Measurements from ENCODE around the gene LKAAEAR1. TPM values are rescaled to one million over a fixed set of nuclear protein-coding genes. Genes with fewer than 3 reads are reported as not detected.

The LKAAEAR1 gene
- total RNA-seq, 1 donor: 0.72 TPM

DNA sequence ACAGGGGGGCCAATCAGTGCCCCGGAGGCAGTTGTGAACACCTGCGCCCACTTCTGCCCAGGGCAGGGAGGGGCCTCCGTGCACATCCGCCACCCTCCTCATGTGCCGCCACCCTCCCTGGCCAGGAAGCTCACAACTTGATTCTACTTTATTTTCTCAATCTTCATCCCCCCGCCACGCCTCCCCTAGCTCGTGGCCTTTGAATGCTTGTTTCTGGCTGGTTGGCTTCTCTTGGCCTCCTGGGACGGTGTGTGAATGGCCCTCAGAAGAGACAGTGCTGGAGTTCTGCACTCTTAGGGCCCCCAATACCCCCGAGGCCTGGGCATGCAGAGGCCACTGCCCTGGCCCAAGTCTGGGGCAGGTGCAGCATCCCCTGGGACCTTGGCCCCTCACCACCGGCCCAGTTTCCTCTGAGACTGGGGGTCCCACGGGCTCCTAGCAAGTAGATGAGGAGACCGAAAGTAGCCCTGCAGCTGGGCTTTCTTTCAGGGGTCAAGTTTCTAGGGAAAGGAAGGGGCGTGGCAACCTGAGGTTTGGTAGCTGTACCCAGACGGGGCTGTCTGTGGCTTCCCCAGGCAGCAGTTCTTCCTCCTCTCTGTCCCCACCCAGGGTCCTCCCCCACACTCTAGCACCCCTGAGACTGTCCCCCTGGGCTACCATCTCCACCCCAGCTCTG lies 6.2 kb downstream of the LKAAEAR1 start:
- peak overlapping the region; percentile 75 for H3K4me2 ChIP-seq (ENCODE audit: insufficient read depth, low read length)
- peaks cover 5% of the 10 kb centered on the region for H3K27me3 ChIP-seq (ENCODE audit: insufficient read depth, low read length)
- H3K36me3 ChIP-seq (ENCODE audit: insufficient read depth, low read length): no peaks in the 10 kb centered on the region
- H3K4me1 ChIP-seq (ENCODE audit: insufficient read depth, low read length): peaks cover 15% of the 10 kb centered on the region
- H3K79me2 ChIP-seq (ENCODE audit: insufficient read depth, low read length): no peaks in the 10 kb centered on the region
- H3K27ac ChIP-seq (ENCODE audit: low read depth, low read length): no peak overlapping the region
- no peak overlapping the region for H2AFZ ChIP-seq (ENCODE audit: low read length)
- TF ChIP-seq, protein P1, sequence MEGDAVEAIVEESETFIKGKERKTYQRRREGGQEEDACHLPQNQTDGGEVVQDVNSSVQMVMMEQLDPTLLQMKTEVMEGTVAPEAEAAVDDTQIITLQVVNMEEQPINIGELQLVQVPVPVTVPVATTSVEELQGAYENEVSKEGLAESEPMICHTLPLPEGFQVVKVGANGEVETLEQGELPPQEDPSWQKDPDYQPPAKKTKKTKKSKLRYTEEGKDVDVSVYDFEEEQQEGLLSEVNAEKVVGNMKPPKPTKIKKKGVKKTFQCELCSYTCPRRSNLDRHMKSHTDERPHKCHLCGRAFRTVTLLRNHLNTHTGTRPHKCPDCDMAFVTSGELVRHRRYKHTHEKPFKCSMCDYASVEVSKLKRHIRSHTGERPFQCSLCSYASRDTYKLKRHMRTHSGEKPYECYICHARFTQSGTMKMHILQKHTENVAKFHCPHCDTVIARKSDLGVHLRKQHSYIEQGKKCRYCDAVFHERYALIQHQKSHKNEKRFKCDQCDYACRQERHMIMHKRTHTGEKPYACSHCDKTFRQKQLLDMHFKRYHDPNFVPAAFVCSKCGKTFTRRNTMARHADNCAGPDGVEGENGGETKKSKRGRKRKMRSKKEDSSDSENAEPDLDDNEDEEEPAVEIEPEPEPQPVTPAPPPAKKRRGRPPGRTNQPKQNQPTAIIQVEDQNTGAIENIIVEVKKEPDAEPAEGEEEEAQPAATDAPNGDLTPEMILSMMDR (IDR thresholded peaks at IDR 0.05; ENCODE audit: extremely low read depth, low read depth, low read length): no peak
- H4K20me1 ChIP-seq (ENCODE audit: insufficient read depth, low read length): peaks cover 11% of the 10 kb centered on the region
- no peak overlapping the region for H3K4me3 ChIP-seq (ENCODE audit: insufficient read depth, low read length)
- DNase-seq (ENCODE audit: insufficient read length, low spot score, missing footprints): no peak
- H3K9me3 ChIP-seq (ENCODE audit: low read depth, low read length): no peaks in the 10 kb centered on the region

DNA sequence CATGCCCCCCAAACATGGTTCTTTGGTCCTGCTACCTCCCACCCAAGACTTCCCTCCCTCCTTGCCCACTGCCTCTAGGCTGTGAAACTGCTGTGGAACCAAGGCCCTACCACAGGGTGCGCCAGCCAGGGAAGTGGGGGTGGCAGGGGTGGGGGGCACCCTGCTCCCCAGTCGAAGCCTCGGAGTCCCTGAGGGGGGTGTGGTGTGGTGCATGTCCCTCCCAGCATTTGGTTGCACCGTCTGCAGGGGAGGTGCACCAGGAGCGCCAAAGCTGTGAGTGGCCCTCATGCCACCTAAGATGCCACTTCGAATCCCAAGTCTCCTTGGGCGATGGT lies 6.7 kb downstream of the LKAAEAR1 start:
- H3K4me2 ChIP-seq (ENCODE audit: insufficient read depth, low read length): no peak overlapping the region
- H3K4me3 ChIP-seq (ENCODE audit: insufficient read depth, low read length): no peak overlapping the region
- DNase-seq (ENCODE audit: insufficient read length, low spot score, missing footprints): no peak
- H3K4me1 ChIP-seq (ENCODE audit: insufficient read depth, low read length): peaks cover 15% of the 10 kb centered on the region
- H2AFZ ChIP-seq (ENCODE audit: low read length): no peak overlapping the region
- H3K36me3 ChIP-seq (ENCODE audit: insufficient read depth, low read length): no peaks in the 10 kb centered on the region
- TF ChIP-seq, protein P1 (IDR thresholded peaks at IDR 0.05; ENCODE audit: extremely low read depth, low read depth, low read length): no peak
- H3K9me3 ChIP-seq (ENCODE audit: low read depth, low read length): no peaks in the 10 kb centered on the region
- H3K79me2 ChIP-seq (ENCODE audit: insufficient read depth, low read length): no peaks in the 10 kb centered on the region
- H3K27ac ChIP-seq (ENCODE audit: low read depth, low read length): no peak overlapping the region
- peaks cover 5% of the 10 kb centered on the region for H3K27me3 ChIP-seq (ENCODE audit: insufficient read depth, low read length)
- H4K20me1 ChIP-seq (ENCODE audit: insufficient read depth, low read length): peaks cover 11% of the 10 kb centered on the region

DNA sequence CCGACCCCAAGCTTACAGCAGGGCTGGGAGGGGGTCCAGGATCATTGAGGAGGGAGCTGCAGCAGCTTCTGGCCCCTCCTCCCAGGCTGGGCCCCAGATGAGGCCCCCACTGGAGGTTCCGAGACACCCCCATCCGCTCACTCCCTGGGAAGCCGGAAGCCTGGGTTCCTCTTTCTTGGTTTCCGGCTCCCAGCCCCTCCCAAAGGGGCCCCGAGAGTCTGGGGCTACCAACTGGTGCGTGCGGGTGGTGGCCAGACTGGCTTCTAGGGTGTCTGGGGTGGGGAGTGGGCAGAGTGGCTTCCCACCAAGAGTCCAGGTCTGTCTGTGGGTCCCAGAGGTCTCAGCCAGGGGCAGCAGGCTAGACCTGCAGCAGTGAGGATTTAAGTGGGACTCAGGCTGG lies 7.1 kb downstream of the LKAAEAR1 start:
- DNase-seq (ENCODE audit: insufficient read length, low spot score, missing footprints): no peak
- H3K4me3 ChIP-seq (ENCODE audit: insufficient read depth, low read length): no peak overlapping the region
- TF ChIP-seq, protein P1 (IDR thresholded peaks at IDR 0.05; ENCODE audit: extremely low read depth, low read depth, low read length): no peak
- H3K27ac ChIP-seq (ENCODE audit: low read depth, low read length): no peak overlapping the region
- no peak overlapping the region for H3K4me2 ChIP-seq (ENCODE audit: insufficient read depth, low read length)
- H3K9me3 ChIP-seq (ENCODE audit: low read depth, low read length): no peaks in the 10 kb centered on the region
- peaks cover 15% of the 10 kb centered on the region for H3K4me1 ChIP-seq (ENCODE audit: insufficient read depth, low read length)
- peaks cover 2% of the 10 kb centered on the region for H3K27me3 ChIP-seq (ENCODE audit: insufficient read depth, low read length)
- no peaks in the 10 kb centered on the region for H3K79me2 ChIP-seq (ENCODE audit: insufficient read depth, low read length)
- no peaks in the 10 kb centered on the region for H3K36me3 ChIP-seq (ENCODE audit: insufficient read depth, low read length)
- no peak overlapping the region for H2AFZ ChIP-seq (ENCODE audit: low read length)
- peaks cover 11% of the 10 kb centered on the region for H4K20me1 ChIP-seq (ENCODE audit: insufficient read depth, low read length)

DNA sequence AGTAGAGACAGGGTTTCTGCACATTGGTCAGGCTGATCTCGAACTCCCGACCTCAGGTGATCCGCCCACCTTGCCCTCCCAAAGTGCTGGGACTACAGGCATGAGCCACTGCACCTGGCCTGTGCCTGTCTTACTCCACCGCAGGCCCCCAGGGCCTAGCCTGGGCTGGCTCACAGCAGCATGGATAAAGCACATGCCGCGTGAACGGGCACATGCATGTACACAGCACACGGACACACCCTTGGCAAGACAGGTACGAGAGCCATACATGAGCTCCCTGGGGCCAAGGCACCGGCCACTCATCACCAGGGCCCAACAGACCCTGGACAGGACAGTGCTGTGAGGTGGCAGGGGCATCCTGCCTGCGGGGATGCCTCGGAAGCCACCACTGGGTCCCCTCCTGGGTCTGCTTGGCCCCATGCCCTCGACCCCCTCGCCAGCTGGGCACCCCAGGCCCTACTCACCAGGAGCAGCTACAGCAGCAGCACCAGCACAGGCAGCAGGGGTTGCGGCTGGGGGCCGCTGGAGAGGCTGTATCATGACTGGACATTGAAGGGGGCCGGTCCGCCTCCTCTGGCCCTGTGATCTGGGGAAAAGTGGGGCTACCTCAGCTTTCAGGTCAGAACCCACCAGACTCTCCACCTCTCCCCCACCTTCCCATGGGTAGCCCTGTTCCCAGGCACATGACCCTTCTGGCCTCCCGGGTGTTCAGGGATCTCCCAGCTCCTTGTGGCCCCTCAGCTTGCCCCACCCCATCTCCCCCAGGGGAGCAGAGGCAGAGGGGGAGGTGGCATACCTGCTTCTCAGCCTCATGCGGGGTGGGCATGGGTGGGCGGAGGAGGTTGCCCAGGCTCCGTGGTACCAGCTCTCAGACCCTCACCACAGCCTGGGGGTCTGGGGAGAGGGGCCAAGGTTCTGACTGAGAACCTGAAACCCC lies 7.9 kb downstream of the LKAAEAR1 start:
- Histone ChIP-seq H3K27me3 (ENCODE audit: insufficient read depth, low read length) (no peaks in the 10 kb centered on the region), H3K9me3 (ENCODE audit: low read depth, low read length) (no peaks in the 10 kb centered on the region), H3K4me3 (ENCODE audit: insufficient read depth, low read length) (no peak overlapping the region), H4K20me1 (ENCODE audit: insufficient read depth, low read length) (peaks cover 11% of the 10 kb centered on the region), H3K79me2 (ENCODE audit: insufficient read depth, low read length) (no peaks in the 10 kb centered on the region), H2AFZ (ENCODE audit: low read length) (no peak overlapping the region), H3K4me1 (ENCODE audit: insufficient read depth, low read length) (peaks cover 15% of the 10 kb centered on the region), H3K36me3 (ENCODE audit: insufficient read depth, low read length) (no peaks in the 10 kb centered on the region), H3K27ac (ENCODE audit: low read depth, low read length) (no peak overlapping the region), H3K4me2 (ENCODE audit: insufficient read depth, low read length) (no peak overlapping the region)
- no peak for DNase-seq (ENCODE audit: insufficient read length, low spot score, missing footprints)
- TF ChIP-seq, protein P1 (IDR thresholded peaks at IDR 0.05; ENCODE audit: extremely low read depth, low read depth, low read length): no peak

Data from osteoblast (primary cell).